Measurements from ENCODE around the gene LRIG2.
"Not testable (repeated sequence)": the region's sequence is repeated elsewhere in the genome, so short reads cannot be mapped to it uniquely, and the experiment has no call there.

Gene LRIG2

GRCh38 chr1:113046569-113046968, 26.4 kb upstream of the LRIG2 start:
- no peak overlapping the region for H3K4me3 ChIP-seq (ENCODE audit: control insufficient read depth, low read depth, low read length)
- no peak for DNase-seq (ENCODE audit: low read depth)
- TF ChIP-seq CTCF (IDR thresholded peaks at IDR 0.05; ENCODE audit: control insufficient read depth, insufficient read depth, low read depth, low read length, missing control alignments): no peak

- H3K4me3 ChIP-seq (ENCODE audit: control insufficient read depth, low read depth, low read length): no peak overlapping the region
- DNase-seq (ENCODE audit: low read depth): no peak
- TF ChIP-seq CTCF (IDR thresholded peaks at IDR 0.05; ENCODE audit: control insufficient read depth, insufficient read depth, low read depth, low read length, missing control alignments): no peak
These were observed 24.9 kb upstream of the LRIG2 start for GRCh38 chr1:113048064-113048463.

GRCh38 chr1:113053344-113054126, 19.5 kb upstream of the LRIG2 start:
- H3K4me3 ChIP-seq (ENCODE audit: control insufficient read depth, low read depth, low read length): no peak overlapping the region
- TF ChIP-seq CTCF (IDR thresholded peaks at IDR 0.05; ENCODE audit: control insufficient read depth, insufficient read depth, low read depth, low read length, missing control alignments): no peak
- no peak for DNase-seq (ENCODE audit: low read depth)

GRCh38 chr1:113055570-113055969, 17.4 kb upstream of the LRIG2 start:
- no peak for TF ChIP-seq CTCF (IDR thresholded peaks at IDR 0.05; ENCODE audit: control insufficient read depth, insufficient read depth, low read depth, low read length, missing control alignments)
- DNase-seq (ENCODE audit: low read depth): no peak
- no peak overlapping the region for H3K4me3 ChIP-seq (ENCODE audit: control insufficient read depth, low read depth, low read length)

GRCh38 chr1:113057006-113057405, 16.0 kb upstream of the LRIG2 start:
- TF ChIP-seq CTCF (IDR thresholded peaks at IDR 0.05; ENCODE audit: control insufficient read depth, insufficient read depth, low read depth, low read length, missing control alignments): no peak
- no peak overlapping the region for H3K4me3 ChIP-seq (ENCODE audit: control insufficient read depth, low read depth, low read length)
- DNase-seq (ENCODE audit: low read depth): no peak

GRCh38 chr1:113058941-113059706, 13.9 kb upstream of the LRIG2 start:
- no peak overlapping the region for H3K4me3 ChIP-seq (ENCODE audit: control insufficient read depth, low read depth, low read length)
- DNase-seq (ENCODE audit: low read depth): no peak
- no peak for TF ChIP-seq CTCF (IDR thresholded peaks at IDR 0.05; ENCODE audit: control insufficient read depth, insufficient read depth, low read depth, low read length, missing control alignments)

- DNase-seq (ENCODE audit: low read depth); H3K4me3 ChIP-seq (ENCODE audit: control insufficient read depth, low read depth, low read length): not testable (repeated sequence)
These were observed 9.5 kb upstream of the LRIG2 start for GRCh38 chr1:113063456-113063855.
